ENCODE data around the gene TMEM92.
"Not testable (repeated sequence)": the region's sequence is repeated elsewhere in the genome, so short reads cannot be mapped to it uniquely, and the experiment has no call there.

Gene TMEM92

GRCh38 chr17:50275279-50275678 is 1.0 kb downstream of the TMEM92 start:
- no peak for DNase-seq (ENCODE audit: low spot score)
- FAIRE-seq: no peak

DNA sequence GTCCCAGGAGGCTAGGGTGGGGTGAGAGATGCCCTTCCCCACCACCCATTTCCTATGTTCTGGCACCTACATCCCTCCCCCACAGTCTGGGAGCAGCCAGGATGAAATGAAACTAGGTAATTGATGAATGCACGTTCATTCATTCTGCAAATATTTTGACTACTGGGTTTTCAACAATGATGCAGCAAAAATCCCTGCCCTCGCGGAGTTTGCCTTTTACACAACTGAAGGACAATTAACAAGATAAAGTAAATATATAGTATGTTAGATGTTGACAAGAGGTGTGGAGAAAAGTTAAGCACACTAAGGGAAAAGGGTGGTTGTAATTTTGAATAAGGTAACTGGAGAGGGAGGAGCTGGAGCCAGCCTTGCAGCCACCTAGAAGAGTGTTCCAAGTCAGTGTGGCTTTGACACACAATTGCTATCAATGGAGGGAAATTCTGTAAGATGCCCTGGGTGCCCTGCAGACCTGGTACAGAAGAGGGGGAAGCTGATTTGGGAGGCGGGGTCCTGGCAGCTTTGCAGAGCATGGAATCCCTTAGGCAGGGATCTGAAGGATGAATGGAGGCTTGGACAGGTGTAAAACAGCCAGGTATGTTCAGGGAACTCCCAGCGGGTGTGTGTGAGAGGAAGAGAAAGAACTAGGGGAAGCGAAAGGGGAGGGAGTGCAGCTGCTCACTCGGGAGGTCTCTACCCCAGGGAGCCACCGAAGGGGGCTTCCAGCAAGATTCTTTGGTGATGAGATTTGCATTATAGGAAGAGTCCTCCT is 2.5 kb downstream of the TMEM92 start:
- DNase-seq (ENCODE audit: low spot score) (no peak), FAIRE-seq (peak; percentile 32)

- DNase-seq (ENCODE audit: low spot score) (no peak), FAIRE-seq (no peak)
These were observed 3.1 kb downstream of the TMEM92 start for GRCh38 chr17:50277357-50277754.

DNA sequence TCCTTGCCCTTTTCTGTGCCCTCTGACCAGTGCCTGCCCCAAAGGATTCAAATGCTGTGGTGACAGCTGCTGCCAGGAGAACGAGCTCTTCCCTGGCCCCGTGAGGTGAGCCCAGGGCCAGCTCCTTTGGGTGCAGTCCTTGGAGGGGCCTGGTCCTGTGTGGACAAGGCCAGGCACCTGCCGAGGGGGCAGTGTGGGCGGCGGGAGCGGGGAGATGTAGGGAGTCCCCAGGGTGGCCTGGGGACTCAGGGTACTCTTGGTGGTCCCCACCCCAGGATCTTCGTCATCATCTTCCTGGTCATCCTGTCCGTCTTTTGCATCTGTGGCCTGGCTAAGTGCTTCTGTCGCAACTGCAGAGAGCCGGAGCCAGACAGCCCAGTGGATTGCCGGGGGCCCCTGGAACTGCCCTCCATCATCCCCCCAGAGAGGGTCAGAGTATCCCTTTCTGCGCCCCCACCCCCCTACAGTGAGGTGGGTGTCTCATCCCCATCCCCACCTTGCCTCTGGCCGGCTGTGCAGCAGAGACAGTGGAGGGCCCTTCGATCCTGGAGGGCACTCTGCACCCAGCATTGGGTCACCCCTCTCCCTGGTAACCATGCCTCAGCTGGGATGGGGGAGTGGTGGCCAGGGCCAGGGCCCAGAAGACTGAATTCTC is 4.4 kb downstream of the TMEM92 start:
- DNase-seq (ENCODE audit: low spot score) (no peak), FAIRE-seq (no peak)

GRCh38 chr17:50279181-50279526 is 4.9 kb downstream of the TMEM92 start:
- FAIRE-seq: no peak
- peak; percentile 76 for DNase-seq (ENCODE audit: low spot score)

GRCh38 chr17:50279639-50280038 is 5.4 kb downstream of the TMEM92 start:
- DNase-seq (ENCODE audit: low spot score) (no peak), FAIRE-seq (peak; percentile 66)

GRCh38 chr17:50280068-50280467 is 5.8 kb downstream of the TMEM92 start:
- FAIRE-seq (no peak), DNase-seq (ENCODE audit: low spot score) (no peak)

- FAIRE-seq (no peak), DNase-seq (ENCODE audit: low spot score) (no peak)
These were observed 6.7 kb downstream of the TMEM92 start for GRCh38 chr17:50280801-50281441.

DNA sequence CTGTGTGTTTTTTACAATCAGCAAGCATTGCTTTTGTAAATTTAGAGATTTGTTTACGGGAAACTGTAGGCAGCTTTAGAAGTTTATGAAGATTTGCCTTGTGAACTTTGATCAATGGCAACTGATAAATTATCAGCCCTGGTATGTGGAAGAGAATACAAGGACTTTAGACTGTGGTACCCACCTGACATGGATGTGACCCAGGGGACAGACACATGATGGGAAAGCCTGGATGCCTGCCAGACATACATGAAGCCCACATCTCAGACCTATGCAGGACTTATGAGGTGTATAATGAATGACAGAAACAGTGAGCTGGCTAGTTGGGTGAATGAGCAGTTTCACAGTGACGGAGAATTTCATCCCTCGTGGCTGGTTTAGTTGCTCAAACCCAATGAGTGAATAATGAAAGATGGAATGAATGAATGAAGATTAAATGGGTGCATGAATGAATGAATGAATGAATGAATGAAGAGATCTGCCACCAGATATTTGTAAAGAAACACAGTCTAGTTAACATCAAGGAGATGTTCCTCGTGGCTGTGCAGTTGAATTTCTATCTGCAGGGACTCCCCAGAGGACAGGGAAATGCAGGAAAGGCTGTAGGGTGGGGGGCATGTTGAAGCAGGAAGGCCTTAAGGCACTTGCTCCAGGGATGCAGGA is 7.6 kb downstream of the TMEM92 start:
- FAIRE-seq: no peak
- DNase-seq (ENCODE audit: low spot score): no peak

GRCh38 chr17:50283246-50283645 is 9.0 kb downstream of the TMEM92 start:
- FAIRE-seq (no peak), DNase-seq (ENCODE audit: low spot score) (no peak)

DNA sequence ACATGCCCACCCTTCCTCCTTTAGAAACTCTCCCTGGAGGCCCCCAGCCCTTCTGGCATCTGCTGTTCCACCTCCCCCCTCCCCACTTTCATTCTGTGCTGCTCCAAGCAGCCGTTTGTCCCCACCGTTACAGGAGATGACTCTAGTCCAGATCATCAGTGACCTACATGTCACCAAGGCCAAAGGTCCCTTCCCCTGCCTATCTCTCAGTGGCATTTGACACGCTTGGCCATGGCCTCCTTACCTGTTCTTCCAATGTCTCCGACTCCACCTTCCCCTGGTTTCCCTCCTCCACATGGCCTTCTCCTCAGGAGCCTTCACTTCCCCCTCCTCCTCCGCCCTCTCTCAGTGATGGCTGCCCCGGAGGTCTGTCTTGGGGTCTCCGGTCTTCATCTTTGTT is 9.4 kb downstream of the TMEM92 start:
- no peak for DNase-seq (ENCODE audit: low spot score)
- no peak for FAIRE-seq

GRCh38 chr17:50285941-50286340 is 11.7 kb downstream of the TMEM92 start:
- no peak for DNase-seq (ENCODE audit: low spot score)
- no peak for FAIRE-seq

GRCh38 chr17:50287302-50287701 is 13.0 kb downstream of the TMEM92 start:
- FAIRE-seq; DNase-seq (ENCODE audit: low spot score): not testable (repeated sequence)

DNA sequence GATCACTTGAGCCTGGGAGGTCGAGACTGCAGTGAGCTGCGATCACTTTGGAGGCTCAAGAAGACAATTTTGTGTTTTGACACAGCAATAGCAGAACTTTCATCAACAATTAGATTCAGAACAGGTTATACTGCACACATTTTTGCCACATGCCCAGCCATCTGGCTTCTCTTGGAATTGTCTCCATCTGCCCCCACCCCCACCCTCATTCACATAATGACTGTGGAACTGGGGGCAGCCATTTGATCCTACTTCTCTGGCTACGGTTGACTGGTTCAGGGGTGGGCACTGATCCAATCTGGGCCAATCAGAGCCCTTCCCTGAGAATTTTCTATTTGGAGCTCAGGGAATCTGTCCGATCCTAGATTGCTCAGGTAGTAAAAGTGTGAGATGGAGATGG is 14.0 kb downstream of the TMEM92 start:
- no peak for FAIRE-seq
- no peak for DNase-seq (ENCODE audit: low spot score)

DNA sequence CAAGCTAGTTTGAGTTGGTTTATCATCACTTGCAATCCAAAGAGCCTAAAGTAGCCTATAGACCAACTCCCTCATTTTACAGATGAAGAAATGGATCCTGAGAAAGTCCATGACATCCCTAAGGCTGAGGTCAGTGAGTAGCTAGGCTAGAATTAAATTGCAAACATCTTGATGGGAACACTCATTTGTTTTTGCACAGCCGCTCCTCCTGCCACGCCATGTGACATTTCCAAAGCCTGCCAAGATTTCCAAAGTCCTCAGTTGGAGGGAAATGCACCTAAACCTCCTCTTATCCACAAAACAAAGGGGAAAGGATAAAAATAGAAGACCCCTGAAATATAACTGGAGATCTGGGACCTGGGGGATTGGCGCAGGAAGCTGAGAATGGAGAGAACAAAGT is 15.0 kb downstream of the TMEM92 start:
- no peak for DNase-seq (ENCODE audit: low spot score)
- no peak for FAIRE-seq

DNA sequence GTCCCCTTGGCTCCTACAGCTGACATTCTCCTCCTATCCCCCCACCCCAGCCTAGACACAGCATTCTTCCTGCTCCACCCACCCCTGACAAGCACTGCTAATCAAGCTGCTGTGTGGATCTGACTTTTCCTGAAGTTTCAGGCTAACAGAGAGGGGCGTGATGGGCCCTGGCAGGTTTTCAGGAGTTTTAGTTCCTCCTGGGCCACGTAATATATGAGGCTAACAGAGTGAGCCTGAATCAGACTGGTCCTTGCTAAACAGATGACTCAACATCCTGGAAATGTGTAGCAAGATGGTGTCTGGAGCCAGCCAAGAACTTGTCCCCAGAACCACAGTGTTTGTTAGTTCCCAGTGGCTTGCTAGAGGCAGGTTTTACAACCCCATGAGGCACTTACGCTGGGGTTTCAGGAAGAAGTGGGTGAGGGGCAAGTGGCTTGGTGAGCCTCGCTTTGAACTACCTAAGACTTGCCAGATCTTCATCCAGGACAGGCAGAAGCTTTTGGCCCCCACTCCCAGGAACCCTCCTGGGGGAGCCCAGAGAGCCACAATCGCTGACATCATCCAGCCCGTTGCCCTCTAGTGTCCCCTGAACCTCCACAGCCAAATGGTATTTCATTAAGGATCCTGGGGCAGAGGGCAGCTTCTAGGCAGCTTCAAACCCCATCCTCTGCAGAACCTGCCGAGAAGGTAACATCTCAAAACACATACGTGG is 15.9 kb downstream of the TMEM92 start:
- FAIRE-seq (peak; percentile 5), DNase-seq (ENCODE audit: low spot score) (peak; percentile 88)

- FAIRE-seq (no peak), DNase-seq (ENCODE audit: low spot score) (no peak)
These were observed 16.7 kb downstream of the TMEM92 start for GRCh38 chr17:50290933-50291332.

- DNase-seq (ENCODE audit: low spot score) (no peak), FAIRE-seq (no peak)
These were observed 18.2 kb downstream of the TMEM92 start for GRCh38 chr17:50292465-50292864.

DNA sequence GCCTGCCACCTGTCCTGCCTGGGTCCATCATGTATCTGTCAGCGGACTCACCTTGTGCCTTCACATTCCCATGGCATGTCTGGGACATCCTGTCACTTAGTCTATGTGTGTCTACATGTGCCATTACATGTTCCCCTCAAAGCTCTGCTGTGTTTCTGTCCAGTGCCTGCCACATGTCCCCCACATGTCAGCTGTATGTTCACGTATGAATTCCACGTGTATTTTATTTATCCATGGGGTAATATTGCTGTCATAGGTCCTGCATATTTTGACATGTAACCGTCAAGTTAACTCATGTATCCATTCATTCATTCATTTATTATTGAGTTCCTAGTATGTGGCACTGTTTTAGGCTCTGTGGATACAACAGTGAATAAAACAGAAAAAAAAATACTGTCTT is 20.8 kb downstream of the TMEM92 start:
- no peak for DNase-seq (ENCODE audit: low spot score)
- no peak for FAIRE-seq

- DNase-seq (ENCODE audit: low spot score) (peak; percentile 91), FAIRE-seq (no peak)
These were observed 23.2 kb downstream of the TMEM92 start for GRCh38 chr17:50297407-50297865.

GRCh38 chr17:50298018-50298417 is 23.8 kb downstream of the TMEM92 start:
- FAIRE-seq (no peak), DNase-seq (ENCODE audit: low spot score) (no peak)

Measured in urothelium cell line (cell line).